GM23338 (cell line): ENCODE results near the gene IFNG. TPM values are rescaled to one million over a fixed set of nuclear protein-coding genes. Genes with fewer than 3 reads are reported as not detected.

Experiments
- ATAC-seq: fragments of 200-7000 bp; cut with Tn5 transposase; 3 replicates; pipeline ENCODE4 v1.9.1; 2020
- DNase-seq: peaks from one replicate; pipeline ENCODE4 v3.0.0-alpha.2; 2015; ENCODE audit warnings: low spot score
- H2AFZ ChIP-seq: fragments of 200-600 bp; sonication (generic); 2 replicates; pipeline ENCODE4 v1.8.0; 2016; ENCODE audit warnings: antibody characterized with exemption, mild to moderate bottlenecking, moderate library complexity
- H3F3A ChIP-seq: fragments of 200-600 bp; sonication (generic); replicated peaks from 2 replicates; pipeline ENCODE4 v1.8.0; 2017; ENCODE audit warnings: antibody characterized with exemption, mixed run types, low read depth
- H3K27ac ChIP-seq: fragments of 200-600 bp; sonication (generic); 2 replicates; pipeline ENCODE4 v1.6.1; 2016; ENCODE audit warnings: low read depth
- H3K27me3 ChIP-seq: fragments of 200-600 bp; sonication (generic); 2 replicates; pipeline ENCODE4 v1.8.0; 2016; ENCODE audit warnings: mild to moderate bottlenecking, mixed run types, moderate library complexity; ENCODE audit not compliant: insufficient read depth
- H3K36me3 ChIP-seq: fragments of 200-600 bp; sonication (generic); 2 replicates; pipeline ENCODE4 v1.8.0; 2016; ENCODE audit warnings: mild to moderate bottlenecking; ENCODE audit not compliant: insufficient read depth
- H3K4me1 ChIP-seq: fragments of 200-600 bp; sonication (generic); 2 replicates; pipeline ENCODE4 v1.8.0; 2016; ENCODE audit warnings: mild to moderate bottlenecking, moderate library complexity; ENCODE audit not compliant: insufficient read depth
- H3K4me2 ChIP-seq: fragments of 200-600 bp; sonication (generic); 2 replicates; pipeline ENCODE4 v1.7.1; 2017; ENCODE audit warnings: mixed run types
- H3K4me3 ChIP-seq: fragments of 200-600 bp; sonication (generic); 2 replicates; pipeline ENCODE4 v1.6.1; 2016; ENCODE audit warnings: mixed run types
- H3K79me2 ChIP-seq: fragments of 200-600 bp; sonication (generic); replicated peaks from 2 replicates; pipeline ENCODE4 v1.8.0; 2017; ENCODE audit warnings: mild to moderate bottlenecking; ENCODE audit not compliant: insufficient read depth
- H3K9me2 ChIP-seq: fragments of 200-600 bp; sonication (generic); 2 replicates; pipeline ENCODE4 v1.8.0; 2017; ENCODE audit not compliant: insufficient read depth
- H4K20me1 ChIP-seq: fragments of 200-600 bp; sonication (generic); replicated peaks from 2 replicates; pipeline ENCODE4 v1.8.0; 2017; ENCODE audit warnings: mild to moderate bottlenecking; ENCODE audit not compliant: insufficient read depth
- H3K27ac Mint-ChIP-seq: 2 replicates; pipeline ENCODE4 v1.8.0; 2020; ENCODE audit warnings: inconsistent platforms, mild to moderate bottlenecking, moderate library complexity, mixed read lengths
- H3K27me3 Mint-ChIP-seq: 3 replicates; pipeline ENCODE4 v1.8.0; 2022; ENCODE audit warnings: low read depth, mild to moderate bottlenecking, moderate library complexity, mixed read lengths, inconsistent platforms; ENCODE audit not compliant: insufficient read depth, poor library complexity
- H3K36me3 Mint-ChIP-seq: 3 replicates; pipeline ENCODE4 v1.8.0; 2021; ENCODE audit warnings: low read depth, mild to moderate bottlenecking, inconsistent platforms, moderate library complexity, mixed read lengths
- H3K4me1 Mint-ChIP-seq: 3 replicates; pipeline ENCODE4 v1.8.0; 2020; ENCODE audit warnings: mild to moderate bottlenecking, inconsistent platforms, mixed read lengths
- H3K4me3 Mint-ChIP-seq: 3 replicates; pipeline ENCODE4 v1.8.0; 2021; ENCODE audit warnings: moderate library complexity, mild to moderate bottlenecking, inconsistent platforms, mixed read lengths
- H3K9me3 Mint-ChIP-seq: 3 replicates; pipeline ENCODE4 v1.8.0; 2020; ENCODE audit warnings: moderate library complexity, mild to moderate bottlenecking, inconsistent platforms, mixed read lengths
- CREB1 ChIP-seq: fragments of 250-450 bp; sonication (Bioruptor Pico); IDR thresholded peaks from 2 replicates; pipeline ENCODE4 v1.5.0; 2020; ENCODE audit warnings: low read depth, mild to moderate bottlenecking, moderate library complexity
- EZH2 ChIP-seq: fragments of 200-600 bp; sonication (generic); IDR thresholded peaks from one replicate; pipeline ENCODE4 v1.8.0; 2017; ENCODE audit warnings: antibody characterized with exemption, mild to moderate bottlenecking, low read depth; ENCODE audit not compliant: unreplicated experiment
- EZH2phosphoT487 ChIP-seq: fragments of 200-600 bp; sonication (generic); IDR thresholded peaks from one replicate; pipeline ENCODE4 v1.8.1; 2018; ENCODE audit warnings: antibody characterized with exemption; ENCODE audit not compliant: unreplicated experiment
- JUNB ChIP-seq: IDR thresholded peaks from one replicate; pipeline ENCODE4 v1.6.1; 2016; ENCODE audit warnings: antibody characterized with exemption; ENCODE audit not compliant: unreplicated experiment
- NANOG ChIP-seq: IDR thresholded peaks from 2 replicates; pipeline ENCODE4 v1.6.1; 2016; ENCODE audit warnings: antibody characterized with exemption, borderline replicate concordance
- POLR2AphosphoS5 ChIP-seq: IDR thresholded peaks from 2 replicates; pipeline ENCODE4 v1.6.1; 2016; ENCODE audit warnings: antibody characterized with exemption, low read depth
- REST ChIP-seq: IDR thresholded peaks from one replicate; pipeline ENCODE4 v1.6.1; 2018; ENCODE audit warnings: antibody characterized with exemption; ENCODE audit not compliant: unreplicated experiment
- ZNF114 ChIP-seq: fragments of 250-450 bp; sonication (Bioruptor Pico); IDR thresholded peaks from 2 replicates; pipeline ENCODE4 v1.5.0; 2020; ENCODE audit warnings: mild to moderate bottlenecking, moderate library complexity
- ZNF331 ChIP-seq: fragments of 250-450 bp; sonication (Bioruptor Pico); IDR thresholded peaks from 2 replicates; pipeline ENCODE4 v1.5.0; 2020; ENCODE audit warnings: low read depth, mild to moderate bottlenecking, moderate library complexity
- polyA plus RNA-seq: library from polyadenylated mRNA; unstranded; fragments of >200 nt; fragmentation: Nextera tagmentation; extraction: Ambion mirVana; gene quantifications from 2 replicates; pipeline ENCODE4 v1.2.1, GENCODE V29; 2016
- total RNA-seq: library from RNA; depleted of rRNA; stranded (reverse); fragments of >200 nt; shearing (Covaris generic); gene quantifications from 2 replicates; pipeline ENCODE4 v1.2.3, GENCODE V29; 2014
- TF ChIP-seq, protein P1 (sequence below): fragments of 250-450 bp; sonication (Bioruptor Pico); IDR thresholded peaks from 2 replicates; pipeline ENCODE4 v1.5.0; 2020; ENCODE audit warnings: mild to moderate bottlenecking, moderate library complexity
- TF ChIP-seq, protein P2 (sequence below): IDR thresholded peaks from 2 replicates; pipeline ENCODE4 v1.6.1; 2016; ENCODE audit warnings: antibody characterized with exemption

Gene IFNG
- total and polyA plus RNA-seq, 2 experiments from 2014 or later, result not detected

GRCh38 chr12:68129979-68130378, 29.6 kb downstream of the IFNG start (continued):
- TF ChIP-seq, protein P1, sequence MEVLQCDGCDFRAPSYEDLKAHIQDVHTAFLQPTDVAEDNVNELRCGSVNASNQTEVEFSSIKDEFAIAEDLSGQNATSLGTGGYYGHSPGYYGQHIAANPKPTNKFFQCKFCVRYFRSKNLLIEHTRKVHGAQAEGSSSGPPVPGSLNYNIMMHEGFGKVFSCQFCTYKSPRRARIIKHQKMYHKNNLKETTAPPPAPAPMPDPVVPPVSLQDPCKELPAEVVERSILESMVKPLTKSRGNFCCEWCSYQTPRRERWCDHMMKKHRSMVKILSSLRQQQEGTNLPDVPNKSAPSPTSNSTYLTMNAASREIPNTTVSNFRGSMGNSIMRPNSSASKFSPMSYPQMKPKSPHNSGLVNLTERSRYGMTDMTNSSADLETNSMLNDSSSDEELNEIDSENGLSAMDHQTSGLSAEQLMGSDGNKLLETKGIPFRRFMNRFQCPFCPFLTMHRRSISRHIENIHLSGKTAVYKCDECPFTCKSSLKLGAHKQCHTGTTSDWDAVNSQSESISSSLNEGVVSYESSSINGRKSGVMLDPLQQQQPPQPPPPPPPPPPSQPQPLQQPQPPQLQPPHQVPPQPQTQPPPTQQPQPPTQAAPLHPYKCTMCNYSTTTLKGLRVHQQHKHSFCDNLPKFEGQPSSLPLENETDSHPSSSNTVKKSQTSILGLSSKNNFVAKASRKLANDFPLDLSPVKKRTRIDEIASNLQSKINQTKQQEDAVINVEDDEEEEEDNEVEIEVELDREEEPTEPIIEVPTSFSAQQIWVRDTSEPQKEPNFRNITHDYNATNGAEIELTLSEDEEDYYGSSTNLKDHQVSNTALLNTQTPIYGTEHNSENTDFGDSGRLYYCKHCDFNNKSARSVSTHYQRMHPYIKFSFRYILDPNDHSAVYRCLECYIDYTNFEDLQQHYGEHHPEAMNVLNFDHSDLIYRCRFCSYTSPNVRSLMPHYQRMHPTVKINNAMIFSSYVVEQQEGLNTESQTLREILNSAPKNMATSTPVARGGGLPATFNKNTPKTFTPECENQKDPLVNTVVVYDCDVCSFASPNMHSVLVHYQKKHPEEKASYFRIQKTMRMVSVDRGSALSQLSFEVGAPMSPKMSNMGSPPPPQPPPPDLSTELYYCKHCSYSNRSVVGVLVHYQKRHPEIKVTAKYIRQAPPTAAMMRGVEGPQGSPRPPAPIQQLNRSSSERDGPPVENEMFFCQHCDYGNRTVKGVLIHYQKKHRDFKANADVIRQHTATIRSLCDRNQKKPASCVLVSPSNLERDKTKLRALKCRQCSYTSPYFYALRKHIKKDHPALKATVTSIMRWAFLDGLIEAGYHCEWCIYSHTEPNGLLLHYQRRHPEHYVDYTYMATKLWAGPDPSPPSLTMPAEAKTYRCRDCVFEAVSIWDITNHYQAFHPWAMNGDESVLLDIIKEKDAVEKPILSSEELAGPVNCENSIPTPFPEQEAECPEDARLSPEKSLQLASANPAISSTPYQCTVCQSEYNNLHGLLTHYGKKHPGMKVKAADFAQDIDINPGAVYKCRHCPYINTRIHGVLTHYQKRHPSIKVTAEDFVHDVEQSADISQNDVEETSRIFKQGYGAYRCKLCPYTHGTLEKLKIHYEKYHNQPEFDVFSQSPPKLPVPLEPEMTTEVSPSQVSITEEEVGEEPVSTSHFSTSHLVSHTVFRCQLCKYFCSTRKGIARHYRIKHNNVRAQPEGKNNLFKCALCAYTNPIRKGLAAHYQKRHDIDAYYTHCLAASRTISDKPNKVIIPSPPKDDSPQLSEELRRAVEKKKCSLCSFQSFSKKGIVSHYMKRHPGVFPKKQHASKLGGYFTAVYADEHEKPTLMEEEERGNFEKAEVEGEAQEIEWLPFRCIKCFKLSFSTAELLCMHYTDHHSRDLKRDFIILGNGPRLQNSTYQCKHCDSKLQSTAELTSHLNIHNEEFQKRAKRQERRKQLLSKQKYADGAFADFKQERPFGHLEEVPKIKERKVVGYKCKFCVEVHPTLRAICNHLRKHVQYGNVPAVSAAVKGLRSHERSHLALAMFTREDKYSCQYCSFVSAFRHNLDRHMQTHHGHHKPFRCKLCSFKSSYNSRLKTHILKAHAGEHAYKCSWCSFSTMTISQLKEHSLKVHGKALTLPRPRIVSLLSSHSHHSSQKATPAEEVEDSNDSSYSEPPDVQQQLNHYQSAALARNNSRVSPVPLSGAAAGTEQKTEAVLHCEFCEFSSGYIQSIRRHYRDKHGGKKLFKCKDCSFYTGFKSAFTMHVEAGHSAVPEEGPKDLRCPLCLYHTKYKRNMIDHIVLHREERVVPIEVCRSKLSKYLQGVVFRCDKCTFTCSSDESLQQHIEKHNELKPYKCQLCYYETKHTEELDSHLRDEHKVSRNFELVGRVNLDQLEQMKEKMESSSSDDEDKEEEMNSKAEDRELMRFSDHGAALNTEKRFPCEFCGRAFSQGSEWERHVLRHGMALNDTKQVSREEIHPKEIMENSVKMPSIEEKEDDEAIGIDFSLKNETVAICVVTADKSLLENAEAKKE (CRISPR knock-in tag), result no peak
- no peak for TF ChIP-seq EZH2phosphoT487
- TF ChIP-seq, protein P2, sequence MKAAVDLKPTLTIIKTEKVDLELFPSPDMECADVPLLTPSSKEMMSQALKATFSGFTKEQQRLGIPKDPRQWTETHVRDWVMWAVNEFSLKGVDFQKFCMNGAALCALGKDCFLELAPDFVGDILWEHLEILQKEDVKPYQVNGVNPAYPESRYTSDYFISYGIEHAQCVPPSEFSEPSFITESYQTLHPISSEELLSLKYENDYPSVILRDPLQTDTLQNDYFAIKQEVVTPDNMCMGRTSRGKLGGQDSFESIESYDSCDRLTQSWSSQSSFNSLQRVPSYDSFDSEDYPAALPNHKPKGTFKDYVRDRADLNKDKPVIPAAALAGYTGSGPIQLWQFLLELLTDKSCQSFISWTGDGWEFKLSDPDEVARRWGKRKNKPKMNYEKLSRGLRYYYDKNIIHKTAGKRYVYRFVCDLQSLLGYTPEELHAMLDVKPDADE, result no peak

DNA sequence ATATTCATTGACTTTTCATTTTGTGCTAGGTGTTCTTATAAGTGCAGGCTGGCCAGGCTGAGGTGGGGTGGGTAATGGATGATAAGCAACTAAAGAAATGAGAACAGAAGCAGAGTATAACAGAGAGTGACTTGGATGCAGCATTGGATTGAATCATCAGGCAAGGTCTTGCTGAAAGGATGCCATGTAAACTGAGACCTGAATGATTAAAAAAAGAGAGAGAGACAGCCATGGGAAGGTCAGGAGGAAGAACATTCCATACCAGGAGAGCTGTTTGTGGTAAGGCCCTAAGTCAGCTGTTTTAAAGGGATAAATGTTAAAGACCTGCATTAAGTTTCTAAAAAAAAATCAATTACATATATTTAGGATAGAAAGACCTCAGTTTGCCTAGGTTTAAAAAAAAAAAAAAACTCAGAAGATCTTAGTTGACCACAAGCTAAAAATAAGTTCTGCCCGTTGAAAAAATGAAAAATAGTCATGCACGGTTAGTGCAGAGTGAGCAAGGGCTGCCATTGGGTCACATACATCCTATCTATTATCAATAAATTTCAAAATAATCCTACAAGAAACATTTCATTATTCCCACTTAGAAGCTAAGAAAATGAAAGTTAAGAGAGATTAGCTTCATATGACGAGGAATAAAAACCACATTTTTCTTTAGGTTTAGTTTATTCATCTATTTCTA, 37.2 kb downstream of the IFNG start:
- H3K36me3 ChIP-seq, result no peaks in the 10 kb centered on the region
- TF ChIP-seq REST (no peak), NANOG (no peak), ZNF114 (CRISPR knock-in tag) (no peak), JUNB (no peak), POLR2AphosphoS5 (no peak), ZNF331 (CRISPR knock-in tag) (no peak), EZH2 (no peak), CREB1 (CRISPR knock-in tag) (no peak)
- TF ChIP-seq, protein P2, result no peak
- no peaks in the 10 kb centered on the region for H3K79me2 ChIP-seq
- H3K9me2 ChIP-seq, result no peaks in the 10 kb centered on the region
- H3K4me1 ChIP-seq, result no peaks in the 10 kb centered on the region
- no peak overlapping the region for H3K4me3 ChIP-seq
- ATAC-seq (no peak), DNase-seq (no peak)
- no peak overlapping the region for H3K4me2 ChIP-seq
- Mint-ChIP-seq H3K27me3 (peaks cover 3% of the 10 kb centered on the region), H3K4me1 (peaks cover 11% of the 10 kb centered on the region; the same call in 2 of the 3 replicates), H3K9me3 (no peaks in the 10 kb centered on the region), H3K27ac (no peak overlapping the region), H3K36me3 (no peaks in the 10 kb centered on the region), H3K4me3 (no peak overlapping the region)
- no peak overlapping the region for H2AFZ ChIP-seq
- no peaks in the 10 kb centered on the region for H3K27me3 ChIP-seq
- H3F3A ChIP-seq, result no peaks in the 10 kb centered on the region
- no peak overlapping the region for H3K27ac ChIP-seq
- H4K20me1 ChIP-seq, result no peaks in the 10 kb centered on the region
